Measurements from ENCODE around the gene VCP.

GRCh38 chr9:35111001-35111933 is 38.8 kb upstream of the VCP start:
- TF ChIP-seq CTCF (IDR thresholded peaks at IDR 0.05; ENCODE audit: insufficient read depth, low read length, poor library complexity, severe bottlenecking), result no peak
- no peak for TF ChIP-seq EZH2phosphoT487 (conservative IDR thresholded peaks at IDR 0.05; ENCODE audit: low read length)
